Measurements from ENCODE around the gene KRTAP1-3.

- TF ChIP-seq POLR2A (IDR thresholded peaks at IDR 0.05): no peak
- no peak for TF ChIP-seq CTCF (IDR thresholded peaks at IDR 0.05)
- no peak for TF ChIP-seq POLR2AphosphoS5 (IDR thresholded peaks at IDR 0.05)
Measured at GRCh38 chr17:41002814-41003213, 31.9 kb downstream of the KRTAP1-3 start.

Measured in breast epithelium (tissue), 3 donors.